Left kidney (tissue), 2 donors: ENCODE data around the gene MBTPS2. TPM values are rescaled to one million over a fixed set of nuclear protein-coding genes. Genes with fewer than 3 reads are reported as not detected.

ENCODE experiments used
- DNase-seq: peaks from one replicate; pipeline ENCODE4 v3.0.0-alpha.2; 2013
- polyA plus RNA-seq: library from polyadenylated mRNA; unstranded; fragments of 120-200 nt; gene quantifications from one replicate; pipeline ENCODE4 v1.2.1, GENCODE V29; 2013; ENCODE audit not compliant: insufficient read length

MBTPS2 gene
- polyA plus RNA-seq, 1 donor: 35.2 TPM

GRCh38 chrX:21932292-21933002, 93.0 kb downstream of the MBTPS2 start:
- DNase-seq: no peak

- DNase-seq: no peak
These were observed 93.7 kb downstream of the MBTPS2 start for GRCh38 chrX:21933077-21933476.

GRCh38 chrX:21934414-21934813, 95.0 kb downstream of the MBTPS2 start:
- DNase-seq: no peak

Other genes starting within 250 kb of the MBTPS2 start
- 0.07 TPM for gene KLHL34, start 181.3 kb upstream of the MBTPS2 start, polyA plus RNA-seq
- gene SMPX, start 81.5 kb upstream of the MBTPS2 start, polyA plus RNA-seq: 0.15 TPM
- 3.2 TPM for gene YY2, start 16.4 kb downstream of the MBTPS2 start, polyA plus RNA-seq
- 152 TPM for gene SMS, start 101.1 kb downstream of the MBTPS2 start, polyA plus RNA-seq
- 0.38 TPM for gene PHEX, start 192.7 kb downstream of the MBTPS2 start, polyA plus RNA-seq